Stimulated activated CD8-positive, alpha-beta memory T cell treated with anti-CD3 and anti-CD28 coated beads, Interleukin-4, amount 100 ng/mL, for 1 hour (primary cell): Measurements from ENCODE around the gene TSC22D1.

Experiments
- DNase-seq, 2 donors: peaks; one replicate each; pipeline ENCODE4 v3.0.0-alpha.2; 2020; ENCODE audit warnings: low read depth in 2 of 2, low spot score in 1 of 2

TSC22D1 gene

DNA sequence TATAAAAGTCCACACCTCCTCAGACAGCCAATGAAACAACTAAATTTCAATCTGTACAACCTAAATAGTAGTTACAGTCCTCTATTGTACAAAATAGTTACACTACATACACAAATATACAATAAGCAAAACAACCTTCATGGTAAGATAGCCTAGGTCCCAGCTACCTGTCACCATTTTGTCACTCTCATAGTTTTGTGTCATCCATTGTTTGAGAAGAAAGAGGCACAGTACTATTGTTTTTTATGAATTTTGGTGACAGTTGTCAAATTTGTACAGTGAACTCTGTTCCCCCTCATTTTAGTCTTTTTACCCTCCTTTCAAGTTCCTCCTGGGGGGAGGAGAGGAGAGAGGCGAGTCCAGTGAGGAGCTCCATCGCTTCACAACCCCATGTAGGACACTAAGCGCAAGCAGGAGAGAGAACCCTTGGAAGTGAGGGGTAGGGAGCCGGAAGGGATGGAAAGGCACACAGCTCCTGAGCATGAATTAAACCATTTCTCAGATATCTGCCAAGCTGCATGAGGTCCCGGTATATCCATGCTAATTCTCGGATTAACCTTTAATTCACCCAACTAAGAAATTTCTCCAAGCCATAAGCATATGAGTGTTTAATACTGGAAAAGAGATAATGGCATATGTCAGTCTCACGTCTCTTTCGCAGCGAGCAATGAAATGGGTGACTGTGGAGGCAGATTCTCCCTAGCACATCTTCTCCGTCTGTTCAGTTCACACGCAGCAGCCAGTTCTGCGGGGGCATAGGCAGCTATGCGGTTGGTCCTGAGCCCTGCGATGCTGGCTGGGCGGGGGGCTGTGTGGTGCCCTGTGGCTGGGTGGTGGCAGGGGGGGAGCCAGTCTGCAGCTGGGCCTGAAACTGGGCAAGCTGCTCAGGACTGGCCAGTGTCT is 142.0 kb downstream of the TSC22D1 start:
- DNase-seq = no peak

GRCh38 chr13:44432650-44433049 is 143.5 kb downstream of the TSC22D1 start:
- DNase-seq = no peak

DNA sequence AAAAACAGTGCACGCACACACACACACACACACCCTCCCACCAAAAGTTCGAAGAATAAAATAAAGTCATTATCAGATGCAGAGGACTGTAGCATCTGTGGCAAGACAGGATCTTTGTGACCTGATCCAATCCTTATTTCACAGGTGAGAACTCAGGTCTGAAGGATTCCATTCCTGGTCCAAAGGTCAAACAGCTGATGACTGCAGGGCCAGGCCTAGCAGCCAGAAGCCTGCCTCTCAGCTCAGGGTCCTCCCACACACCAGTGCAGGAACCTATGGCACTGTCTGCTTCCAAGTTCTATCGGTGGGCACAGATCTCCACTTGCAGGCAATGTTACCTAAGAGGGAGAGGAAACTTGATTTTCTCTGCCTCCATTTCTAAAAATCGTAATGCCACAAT is 145.0 kb downstream of the TSC22D1 start:
- DNase-seq = no peak

- DNase-seq = no peak
Measured at GRCh38 chr13:44429311-44429710, 146.8 kb downstream of the TSC22D1 start.

- no peak for DNase-seq
Measured at GRCh38 chr13:44426461-44426860, 149.7 kb downstream of the TSC22D1 start.

GRCh38 chr13:44425815-44426078 is 150.4 kb downstream of the TSC22D1 start:
- DNase-seq = no peak

- no peak for DNase-seq
Measured at GRCh38 chr13:44425041-44425814, 150.9 kb downstream of the TSC22D1 start.

DNA sequence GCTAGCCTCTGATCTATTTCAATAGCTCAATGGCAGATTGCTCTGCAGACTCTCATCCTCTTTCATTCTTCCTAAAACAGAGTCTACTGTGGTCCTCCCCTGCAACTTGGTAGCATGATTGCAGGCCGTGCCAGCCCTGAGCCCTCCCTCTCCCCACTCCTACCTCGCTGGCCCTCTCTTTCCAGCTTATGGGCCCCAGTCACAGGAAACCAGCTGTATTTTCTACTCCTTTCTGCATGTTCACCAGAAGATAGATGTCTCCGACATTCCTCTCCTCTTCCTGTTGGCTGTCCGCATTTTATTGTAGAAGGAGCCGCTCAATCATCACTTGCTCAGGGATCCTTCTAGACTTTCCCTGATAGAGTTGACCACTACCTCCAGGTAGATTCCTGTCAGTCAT is 152.3 kb downstream of the TSC22D1 start:
- DNase-seq = no peak

DNA sequence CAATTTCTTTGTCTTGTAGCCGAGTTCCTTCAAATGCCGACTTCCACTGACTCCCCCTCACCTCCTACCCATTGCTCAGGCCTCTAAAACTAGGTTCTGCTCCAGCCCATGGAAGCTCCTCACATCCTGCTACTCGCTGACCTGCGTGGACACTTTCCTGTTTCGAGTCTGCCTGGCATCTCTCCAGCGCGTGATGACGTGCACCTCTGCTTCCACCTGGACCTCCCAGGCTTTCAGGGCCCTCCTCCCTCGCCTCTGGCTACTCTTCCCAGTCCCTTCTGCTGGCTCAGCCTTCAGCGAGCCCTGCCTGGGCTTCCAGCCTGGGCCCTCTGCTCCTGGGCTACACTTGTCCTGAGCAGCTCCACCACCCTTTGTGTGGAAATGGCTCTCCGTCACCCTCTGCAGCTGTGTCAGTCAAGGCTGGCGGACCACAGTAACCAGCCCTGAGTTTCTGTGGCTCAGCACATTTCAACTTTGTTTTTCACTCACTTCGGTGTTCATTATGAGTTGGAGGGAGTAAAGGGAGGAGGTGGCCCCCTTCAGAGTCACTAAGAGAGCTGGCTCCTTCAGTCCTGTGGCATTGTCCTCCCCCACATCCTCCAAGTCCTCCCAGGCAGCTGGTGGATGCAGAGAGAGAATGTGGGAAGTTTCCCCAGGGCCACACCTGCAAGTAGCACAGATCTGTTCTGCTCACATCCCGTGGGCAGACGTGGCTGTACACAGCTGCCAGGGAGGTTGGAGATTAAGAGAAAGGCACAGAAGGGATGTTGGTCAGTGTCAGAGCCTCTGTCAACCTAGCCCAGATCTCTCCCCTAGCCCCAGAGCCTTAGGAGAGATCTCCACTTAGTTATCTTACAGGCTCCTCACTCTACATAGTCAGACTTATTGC is 153.1 kb downstream of the TSC22D1 start:
- no peak for DNase-seq

DNA sequence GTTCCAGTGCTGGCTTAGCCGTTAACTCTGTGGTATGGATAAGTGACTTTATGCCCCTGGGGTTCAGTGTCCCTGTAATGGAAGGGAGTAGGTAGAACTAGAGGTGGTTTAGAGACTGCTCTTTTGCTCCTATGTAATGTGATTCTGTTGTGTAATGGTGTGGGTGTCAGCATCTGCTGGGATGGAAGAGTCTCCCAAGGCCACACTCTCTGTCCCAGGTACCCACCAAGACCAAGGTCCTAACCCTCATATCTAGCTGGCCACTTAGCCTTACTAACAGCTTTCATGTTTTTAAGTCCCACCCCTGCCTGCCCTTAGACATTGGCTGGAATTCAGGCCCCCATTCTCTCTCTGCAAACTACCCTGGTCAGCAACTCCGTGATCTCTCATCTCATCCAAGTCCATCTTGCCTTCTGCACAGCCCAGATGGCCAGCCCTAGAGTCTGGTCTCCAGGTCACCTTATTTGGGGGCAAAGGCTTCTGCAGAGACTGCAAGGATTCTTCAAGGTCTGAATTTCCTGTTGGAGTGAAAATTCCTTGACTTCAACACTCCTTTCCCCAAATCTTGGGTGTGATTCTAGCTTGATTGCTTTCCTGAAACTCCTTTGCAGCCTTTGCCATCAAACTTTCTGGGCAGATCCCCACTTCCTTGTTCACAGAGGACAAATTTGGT is 154.1 kb downstream of the TSC22D1 start:
- DNase-seq = no peak

GRCh38 chr13:44420376-44421220 is 155.5 kb downstream of the TSC22D1 start:
- no peak for DNase-seq

- DNase-seq = no peak
Measured at GRCh38 chr13:44417876-44418275, 158.3 kb downstream of the TSC22D1 start.

GRCh38 chr13:44417446-44417845 is 158.7 kb downstream of the TSC22D1 start:
- DNase-seq = no peak

DNA sequence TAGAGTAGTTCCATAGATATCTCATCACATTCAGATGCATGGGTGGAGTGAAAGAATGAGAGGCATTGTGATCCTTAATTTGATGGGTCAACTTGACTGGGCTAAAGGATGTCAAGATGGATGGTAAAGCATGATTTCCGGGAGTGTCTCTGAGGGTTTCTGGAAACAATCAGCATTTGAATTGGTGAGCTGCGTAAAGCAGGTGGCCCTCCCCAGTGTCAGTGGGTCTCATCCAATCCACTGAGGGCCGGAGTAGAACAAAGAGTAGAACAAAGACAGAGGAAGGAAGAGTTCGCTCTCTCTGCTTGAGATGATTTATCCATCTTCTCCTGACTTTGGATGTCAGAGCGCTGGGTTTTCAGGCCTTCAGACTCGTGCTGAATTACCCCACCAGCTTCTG is 159.4 kb downstream of the TSC22D1 start:
- no peak for DNase-seq

- no peak for DNase-seq
Measured at GRCh38 chr13:44416301-44416700, 159.8 kb downstream of the TSC22D1 start.

DNA sequence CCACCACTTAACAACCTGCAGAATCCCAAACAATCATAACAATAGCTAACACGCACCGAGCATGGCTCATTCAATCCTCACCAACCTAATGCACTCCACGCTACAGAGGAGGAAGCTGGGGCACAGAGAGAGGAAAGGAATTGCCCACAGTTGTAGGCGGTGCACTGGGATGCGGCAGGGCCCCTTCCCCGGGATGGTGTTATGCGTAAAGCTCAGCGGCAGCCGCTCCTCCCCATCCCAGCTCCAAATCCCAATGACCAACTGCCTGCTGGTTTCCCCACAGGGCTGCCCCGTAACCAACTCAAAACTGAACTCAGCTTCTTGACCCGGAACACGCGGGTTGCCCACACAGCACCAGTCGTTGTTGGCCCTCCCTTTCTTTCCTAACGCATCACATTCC is 160.3 kb downstream of the TSC22D1 start:
- DNase-seq = no peak

DNA sequence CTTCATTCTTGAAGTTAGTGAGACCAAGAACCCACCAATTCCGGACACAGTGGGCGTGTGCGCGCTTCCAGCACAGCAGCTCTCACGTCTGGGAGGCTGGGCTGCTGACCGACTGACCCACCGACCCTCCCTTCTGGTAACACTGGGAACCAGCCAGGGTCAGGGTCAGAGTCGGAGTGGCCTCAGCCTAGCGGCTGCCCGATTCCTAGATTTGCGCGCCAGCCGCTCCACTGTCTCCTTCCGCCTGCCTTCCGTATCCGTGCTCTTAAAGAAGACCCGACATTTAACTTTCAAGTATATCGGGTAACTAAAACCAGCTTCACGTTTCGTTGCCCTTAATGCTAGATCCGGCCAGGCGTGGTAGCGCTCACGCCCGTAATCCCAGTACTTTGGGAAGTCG is 161.4 kb downstream of the TSC22D1 start:
- DNase-seq = no peak

- DNase-seq = no peak
Measured at GRCh38 chr13:44413095-44413494, 163.0 kb downstream of the TSC22D1 start.

DNA sequence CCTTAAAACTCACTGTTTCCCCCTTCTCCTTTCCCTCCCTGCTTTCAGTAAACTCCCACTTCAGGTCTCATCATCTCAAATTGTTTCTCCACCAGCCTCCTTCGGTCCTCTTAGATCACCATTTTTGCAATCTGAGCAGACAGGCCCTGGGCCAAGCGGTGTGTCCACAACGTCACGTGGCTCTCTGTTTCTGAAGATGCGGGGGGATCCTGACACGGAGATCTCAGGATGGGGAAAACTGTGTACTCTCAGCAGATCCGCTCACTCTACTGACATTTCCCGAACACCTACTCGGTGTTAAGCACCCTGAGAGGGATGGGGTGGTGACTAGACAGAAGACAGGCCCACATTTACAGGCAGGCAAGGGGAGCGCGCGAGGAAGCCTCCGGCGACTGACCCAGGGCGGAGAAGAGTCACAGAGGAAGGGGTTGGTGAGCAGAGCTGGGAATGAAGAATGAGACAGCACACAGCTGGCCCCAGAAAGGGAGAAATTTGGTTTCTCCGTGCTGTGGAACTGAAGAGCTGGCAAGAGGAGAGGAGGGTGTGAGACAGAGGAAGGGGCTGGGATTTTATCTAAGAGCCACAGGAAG is 163.7 kb downstream of the TSC22D1 start:
- no peak for DNase-seq

GRCh38 chr13:44411841-44412240 is 164.3 kb downstream of the TSC22D1 start:
- DNase-seq = no peak
